Transverse colon (tissue), 4 donors: ENCODE data around the gene CNTFR. TPM values are rescaled to one million over a fixed set of nuclear protein-coding genes. Genes with fewer than 3 reads are reported as not detected.

Source experiments
- DNase-seq: peaks from one replicate; pipeline ENCODE4 v3.0.0-alpha.2; 2019
- H3K27ac ChIP-seq, 4 donors: fragments of 200-600 bp; sonication (generic); 2 replicates each; pipeline ENCODE4 v1.5.1; 2016 to 2018; ENCODE audit warnings: inconsistent platforms in 4 of 4
- H3K27me3 ChIP-seq: fragments of 200-600 bp; sonication (generic); 2 replicates; pipeline ENCODE4 v1.5.1; 2017; ENCODE audit warnings: inconsistent platforms
- H3K36me3 ChIP-seq, 4 donors: fragments of 200-600 bp; sonication (generic); 2 replicates each; pipeline ENCODE4 v1.5.1; 2017 to 2019; ENCODE audit warnings: inconsistent platforms in 4 of 4
- H3K4me1 ChIP-seq, 4 donors: fragments of 200-600 bp; sonication (generic); 2 replicates each; pipeline ENCODE4 v1.5.1; 2017 to 2020; ENCODE audit warnings: inconsistent platforms in 4 of 4
- H3K4me3 ChIP-seq, 4 donors: fragments of 200-600 bp; sonication (generic); 1 replicate in 1 of 4; 2 replicates in 3 of 4; pipeline versions ENCODE4 v1.5.1 to v1.6.1; 2017 to 2019; ENCODE audit warnings: inconsistent platforms in 4 of 4
- H3K9me3 ChIP-seq, 2 donors: fragments of 200-600 bp; sonication (generic); 2 replicates each; pipeline ENCODE4 v1.5.1; 2017 to 2019; ENCODE audit warnings: inconsistent platforms in 2 of 2
- EP300 ChIP-seq: sonication (generic); formaldehyde crosslinking; IDR thresholded peaks from one replicate; pipeline ENCODE4 v1.6.1; 2017; ENCODE audit warnings: antibody characterized with exemption, low read depth
- POLR2A ChIP-seq: fragments of 450-650 bp; IDR thresholded peaks from one replicate; pipeline ENCODE4 v1.6.1; 2016; ENCODE audit warnings: antibody characterized with exemption, mild to moderate bottlenecking, moderate library complexity
- POLR2AphosphoS5 ChIP-seq, 3 donors: sonication (generic); formaldehyde crosslinking; IDR thresholded peaks; one replicate each; pipeline ENCODE4 v1.6.1; 2016; ENCODE audit warnings: antibody characterized with exemption in 3 of 3
- WGBS, 2 donors: methylation state at CpG; one replicate each; pipeline ENCODE4 v1.1.5; 2018; ENCODE audit warnings: low coverage in 1 of 2; 5-methylcytosine and 5-hydroxymethylcytosine counted together
- in situ Hi-C, 4 donors: fragments of 200-750 bp; cut with MboI; loops; one replicate each; pipeline versions ENCODE4 v1.15.0 to v1.15.1; 2017; ENCODE audit warnings: low sequenced_read_pairs in 3 of 4, low pct_ligation_motif_present in 1 of 4, low pct_unique_long_range_greater_than_20kb in 1 of 4
- intact Hi-C: fragments of 100-400 bp; cut with DNase I; formaldehyde crosslinking; loops from one replicate; pipeline ENCODE4 v1.15.1; 2023; ENCODE audit warnings: low total_unique reads
- total RNA-seq, 4 donors: library from RNA; depleted of rRNA; stranded (reverse); fragments of >200 nt; gene quantifications; one replicate each; pipeline ENCODE4 v1.1.0, GENCODE V29; 2016
- TF ChIP-seq, protein P1 (sequence below), 5 experiments: fragments of 200-600 bp in 3 of 5; fragments of 450-650 bp in 2 of 5; sonication (generic) in 3 of 5; IDR thresholded peaks; 1 replicate in 2 of 5; 2 replicates in 3 of 5; pipeline ENCODE4 v1.5.1; 2016 to 2017; ENCODE audit warnings: antibody characterized with exemption in 5 of 5, inconsistent platforms in 3 of 5, mild to moderate bottlenecking in 2 of 5, moderate library complexity in 1 of 5

CNTFR gene
- total RNA-seq, 4 donors from 2014 or later = 5.2 to 59.1 (median 6.8) TPM

GRCh38 chr9:34636791-34637355, 47.3 kb upstream of the CNTFR start:
- 2% methylated on average over 18 of the region's 23 CpGs; no CpG with 5 or more reads in 1 of the 2 donors for WGBS, 2 donors
- in situ Hi-C loops = no loop called here

GRCh38 chr9:34635556-34635955, 46.0 kb upstream of the CNTFR start:
- no peak overlapping the region for H3K27ac ChIP-seq
- in situ Hi-C loops = no loop called here
- DNase-seq = no peak
- peaks cover 3% of the 10 kb centered on the region for H3K27me3 ChIP-seq
- H3K4me3 ChIP-seq = no peak overlapping the region
- H3K4me1 ChIP-seq = peaks cover 7 to 32% (median 16%) of the 10 kb centered on the region in 4 donors
- TF ChIP-seq EP300 (no peak), POLR2AphosphoS5 (IDR thresholded peaks at IDR 0.05) (no peak), POLR2A (no peak)
- TF ChIP-seq, protein P1, sequence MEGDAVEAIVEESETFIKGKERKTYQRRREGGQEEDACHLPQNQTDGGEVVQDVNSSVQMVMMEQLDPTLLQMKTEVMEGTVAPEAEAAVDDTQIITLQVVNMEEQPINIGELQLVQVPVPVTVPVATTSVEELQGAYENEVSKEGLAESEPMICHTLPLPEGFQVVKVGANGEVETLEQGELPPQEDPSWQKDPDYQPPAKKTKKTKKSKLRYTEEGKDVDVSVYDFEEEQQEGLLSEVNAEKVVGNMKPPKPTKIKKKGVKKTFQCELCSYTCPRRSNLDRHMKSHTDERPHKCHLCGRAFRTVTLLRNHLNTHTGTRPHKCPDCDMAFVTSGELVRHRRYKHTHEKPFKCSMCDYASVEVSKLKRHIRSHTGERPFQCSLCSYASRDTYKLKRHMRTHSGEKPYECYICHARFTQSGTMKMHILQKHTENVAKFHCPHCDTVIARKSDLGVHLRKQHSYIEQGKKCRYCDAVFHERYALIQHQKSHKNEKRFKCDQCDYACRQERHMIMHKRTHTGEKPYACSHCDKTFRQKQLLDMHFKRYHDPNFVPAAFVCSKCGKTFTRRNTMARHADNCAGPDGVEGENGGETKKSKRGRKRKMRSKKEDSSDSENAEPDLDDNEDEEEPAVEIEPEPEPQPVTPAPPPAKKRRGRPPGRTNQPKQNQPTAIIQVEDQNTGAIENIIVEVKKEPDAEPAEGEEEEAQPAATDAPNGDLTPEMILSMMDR (IDR thresholded peaks at IDR 0.05) = no peak
- intact Hi-C loops = no loop called here
- no peaks in the 10 kb centered on the region for H3K36me3 ChIP-seq
- WGBS, 2 donors = 91% methylated on average over 14 of the region's 14 CpGs; no CpG with 5 or more reads in 1 of the 2 donors
- no peaks in the 10 kb centered on the region for H3K9me3 ChIP-seq

More at GRCh38 chr9:34636791-34637355, 47.3 kb upstream of the CNTFR start:
- intact Hi-C loops = no loop called here
- Histone ChIP-seq H3K27ac (peak overlapping the region; percentile 84 to 89 (median 86)), H3K4me1 (peaks cover 7 to 29% (median 16%) of the 10 kb centered on the region in 4 donors), H3K27me3 (no peaks in the 10 kb centered on the region), H3K36me3 (no peaks in the 10 kb centered on the region), H3K4me3 (peak overlapping the region; percentile 44 to 65 (median 59)), H3K9me3 (no peaks in the 10 kb centered on the region)
- DNase-seq = no peak
- no peak for TF ChIP-seq POLR2A
- TF ChIP-seq, protein P1 (IDR thresholded peaks at IDR 0.05) = no peak
- TF ChIP-seq EP300 = no peak
- TF ChIP-seq POLR2AphosphoS5 (IDR thresholded peaks at IDR 0.05) = no peak

GRCh38 chr9:34634551-34635248, 45.2 kb upstream of the CNTFR start:
- no peaks in the 10 kb centered on the region for H3K36me3 ChIP-seq
- 75 to 100% methylated on average over 1 to 3 of the region's 3 CpGs for WGBS, 2 donors

More at GRCh38 chr9:34634551-34635248, 45.2 kb upstream of the CNTFR start:
- H3K4me1 ChIP-seq = peaks cover 7 to 34% (median 16%) of the 10 kb centered on the region in 4 donors
- H3K27me3 ChIP-seq = peaks cover 12% of the 10 kb centered on the region
- no peak overlapping the region for H3K27ac ChIP-seq
- in situ Hi-C loops = no loop called here
- TF ChIP-seq POLR2A = no peak
- TF ChIP-seq EP300 = no peak
- TF ChIP-seq POLR2AphosphoS5 (IDR thresholded peaks at IDR 0.05) = no peak
- TF ChIP-seq, protein P1 (IDR thresholded peaks at IDR 0.05) = no peak
- no peak overlapping the region for H3K4me3 ChIP-seq
- H3K9me3 ChIP-seq = no peaks in the 10 kb centered on the region
- intact Hi-C loops = no loop called here
- no peak for DNase-seq
